Activated CD4-positive, alpha-beta memory T cell treated with anti-CD3 and anti-CD28 coated beads, Interleukin-2, amount 10 ng/mL, durations not matched to agents 7 days and 5 days (primary cell): Measurements from ENCODE around the gene KIRREL3. TPM values are rescaled to one million over a fixed set of nuclear protein-coding genes. Genes with fewer than 3 reads are reported as not detected.
"Not testable (repeated sequence)": the region's sequence is repeated elsewhere in the genome, so short reads cannot be mapped to it uniquely, and the experiment has no call there.

Experiments used
- CTCF ChIA-PET: fragments of 350-600 bp; sonication (Branson Sonifier 250); formaldehyde crosslinking; loops from one replicate; lab custom pipeline; 2021; ENCODE audit warnings: antibody characterized with exemption, inconsistent platforms; lab: Charles Lee
- POLR2A ChIA-PET: fragments of 350-600 bp; sonication (Branson Sonifier 250); formaldehyde crosslinking; loops from one replicate; lab custom pipeline; 2021; ENCODE audit warnings: antibody characterized with exemption; lab: Charles Lee
- DNase-seq: peaks from one replicate; pipeline ENCODE4 v3.0.0-alpha.2; 2020
- H3K27ac Mint-ChIP-seq: one replicate; pipeline ENCODE4 v1.8.0; 2021; ENCODE audit warnings: mild to moderate bottlenecking, mixed read lengths
- H3K27me3 Mint-ChIP-seq: one replicate; pipeline ENCODE4 v1.8.0; 2021; ENCODE audit warnings: mixed read lengths
- H3K36me3 Mint-ChIP-seq: one replicate; pipeline ENCODE4 v1.8.0; 2021; ENCODE audit warnings: low read depth, mixed read lengths
- H3K4me1 Mint-ChIP-seq: one replicate; pipeline ENCODE4 v1.8.0; 2021; ENCODE audit warnings: mixed read lengths
- H3K4me3 Mint-ChIP-seq: one replicate; pipeline ENCODE4 v1.8.0; 2021; ENCODE audit warnings: mild to moderate bottlenecking, mixed read lengths
- H3K9me3 Mint-ChIP-seq: one replicate; pipeline ENCODE4 v1.8.0; 2021; ENCODE audit warnings: mixed read lengths
- total RNA-seq, 2 experiments: library from RNA; stranded (reverse); gene quantifications; one replicate each; pipeline ENCODE4 v1.2.3, GENCODE V29; 2021

The KIRREL3 gene
- total RNA-seq, 2 experiments from 2014 or later: not detected

DNA sequence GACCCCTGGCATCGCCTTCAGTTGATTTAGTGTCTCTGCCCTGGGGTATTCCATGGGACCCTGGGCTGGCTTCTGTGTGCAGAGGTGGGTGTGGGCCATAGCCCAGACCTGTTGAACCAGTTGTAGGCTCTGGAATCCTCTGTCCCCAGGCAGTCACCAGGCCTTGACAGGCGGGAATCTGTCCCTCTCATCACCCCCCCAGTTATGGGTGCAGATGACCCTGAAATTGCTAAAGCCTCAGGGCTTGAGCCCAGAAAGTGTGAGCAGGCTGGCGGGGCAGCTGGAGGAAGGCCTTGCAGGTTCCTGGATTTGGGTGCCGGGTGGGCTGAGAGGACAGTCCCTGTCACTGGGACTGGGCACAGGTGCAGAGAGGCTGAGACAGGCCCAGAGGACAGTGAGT, 617.9 kb downstream of the KIRREL3 start:
- H3K4me1 Mint-ChIP-seq, DNase-seq, CTCF ChIA-PET, POLR2A ChIA-PET, H3K4me3 Mint-ChIP-seq, H3K36me3 Mint-ChIP-seq, H3K9me3 Mint-ChIP-seq, H3K27me3 Mint-ChIP-seq, H3K27ac Mint-ChIP-seq: not testable (repeated sequence)

DNA sequence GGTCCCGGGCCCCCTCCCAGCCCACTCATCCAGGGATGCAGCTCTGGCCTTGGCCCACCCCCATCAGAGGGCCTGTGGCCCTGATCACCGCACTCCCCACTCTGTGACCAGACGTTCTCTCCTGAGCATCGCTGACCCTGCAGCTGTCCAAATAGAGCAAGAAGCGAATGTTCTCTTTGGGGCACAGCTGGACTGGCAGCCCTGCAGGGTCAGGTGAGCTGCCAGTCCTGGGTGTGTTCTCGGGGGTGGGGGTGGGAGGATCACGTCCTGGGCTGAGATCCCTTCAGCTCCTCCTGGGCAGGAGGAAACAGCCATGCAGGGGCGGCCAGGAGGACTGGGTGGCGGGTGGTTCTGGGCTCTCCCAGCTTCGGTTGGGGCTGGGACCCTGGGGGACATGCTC, 618.6 kb downstream of the KIRREL3 start:
- CTCF ChIA-PET, H3K4me1 Mint-ChIP-seq, POLR2A ChIA-PET, H3K27ac Mint-ChIP-seq, H3K9me3 Mint-ChIP-seq, H3K27me3 Mint-ChIP-seq, DNase-seq, H3K36me3 Mint-ChIP-seq, H3K4me3 Mint-ChIP-seq: not testable (repeated sequence)

DNA sequence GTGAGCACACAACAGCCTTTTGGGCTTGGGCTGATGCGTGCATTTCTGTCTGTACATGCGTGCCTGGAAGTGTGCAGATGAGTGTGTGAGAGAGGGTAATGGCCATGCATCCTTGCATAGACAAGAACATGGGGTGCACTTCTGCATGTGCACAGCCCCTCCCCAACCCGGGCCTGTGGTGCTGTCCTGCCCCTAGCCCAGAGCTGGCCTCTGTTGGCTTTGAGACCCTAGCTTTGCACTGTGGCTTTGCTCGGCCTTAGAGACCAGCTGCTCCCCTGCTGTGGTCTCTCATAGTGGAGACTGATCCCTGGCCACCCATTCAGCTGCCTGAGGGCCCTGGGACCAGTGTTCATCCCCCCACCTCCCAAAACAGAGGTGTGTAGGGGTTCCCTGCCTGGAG, 619.7 kb downstream of the KIRREL3 start:
- no peaks in the 10 kb centered on the region for H3K27me3 Mint-ChIP-seq
- no peaks in the 10 kb centered on the region for H3K9me3 Mint-ChIP-seq
- no peaks in the 10 kb centered on the region for H3K36me3 Mint-ChIP-seq
- ChIA-PET CTCF (no interaction called here), POLR2A (interaction anchor here (0.7 kb wide), 1 partner anchor 25 kb away, joined by 3 read pairs; no protein-coding TSS in a partner anchor)
- no peak overlapping the region for H3K4me3 Mint-ChIP-seq
- H3K4me1 Mint-ChIP-seq: no peaks in the 10 kb centered on the region
- H3K27ac Mint-ChIP-seq: no peak overlapping the region
- no peak for DNase-seq

DNA sequence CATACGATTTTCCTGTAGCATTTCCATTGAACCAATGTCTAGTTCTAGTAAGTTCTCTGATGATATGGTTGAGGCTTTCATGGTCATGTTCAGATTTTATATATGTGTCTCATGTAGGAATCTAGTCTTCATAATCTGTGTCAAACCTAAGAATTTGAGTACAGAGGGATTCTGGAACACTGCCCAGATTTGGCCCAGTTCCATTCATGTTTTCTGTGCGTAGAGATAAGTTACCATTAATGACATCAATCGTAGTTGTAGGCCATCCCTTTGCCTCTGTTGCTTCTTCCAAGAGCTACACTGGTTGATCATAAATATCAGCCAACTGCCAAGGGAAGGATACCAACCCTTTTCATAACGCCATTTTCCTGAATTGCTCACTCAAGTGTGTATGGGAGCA, 621.8 kb downstream of the KIRREL3 start:
- H3K9me3 Mint-ChIP-seq: no peaks in the 10 kb centered on the region
- POLR2A ChIA-PET: no interaction called here
- no peaks in the 10 kb centered on the region for H3K27me3 Mint-ChIP-seq
- CTCF ChIA-PET: no interaction called here
- no peaks in the 10 kb centered on the region for H3K36me3 Mint-ChIP-seq
- no peaks in the 10 kb centered on the region for H3K4me1 Mint-ChIP-seq
- DNase-seq: no peak
- H3K27ac Mint-ChIP-seq: no peak overlapping the region
- no peak overlapping the region for H3K4me3 Mint-ChIP-seq

DNA sequence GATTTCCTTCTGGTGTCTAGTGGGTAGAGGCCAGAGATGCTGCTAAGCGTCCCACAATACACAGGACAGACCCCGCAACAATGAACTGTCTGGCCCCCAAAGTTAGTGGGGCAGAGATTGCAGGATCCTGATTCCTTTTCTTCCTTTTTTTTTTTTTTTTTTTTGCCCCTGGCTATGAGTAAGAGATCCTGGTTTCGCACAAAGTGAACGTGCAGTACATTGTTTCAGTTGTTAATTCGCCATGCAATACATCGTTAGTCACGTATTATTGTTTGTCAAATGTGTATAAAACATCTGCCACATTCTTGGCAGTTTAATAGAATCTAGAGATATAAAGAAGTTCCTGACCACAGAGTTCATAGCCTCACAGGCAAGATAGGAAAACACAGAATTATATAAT, 624.8 kb downstream of the KIRREL3 start:
- ChIA-PET POLR2A (no interaction called here), CTCF (no interaction called here)
- Mint-ChIP-seq H3K4me3 (no peak overlapping the region), H3K27ac (no peak overlapping the region), H3K4me1 (no peaks in the 10 kb centered on the region), H3K9me3 (no peaks in the 10 kb centered on the region), H3K36me3 (no peaks in the 10 kb centered on the region), H3K27me3 (no peaks in the 10 kb centered on the region)
- no peak for DNase-seq

DNA sequence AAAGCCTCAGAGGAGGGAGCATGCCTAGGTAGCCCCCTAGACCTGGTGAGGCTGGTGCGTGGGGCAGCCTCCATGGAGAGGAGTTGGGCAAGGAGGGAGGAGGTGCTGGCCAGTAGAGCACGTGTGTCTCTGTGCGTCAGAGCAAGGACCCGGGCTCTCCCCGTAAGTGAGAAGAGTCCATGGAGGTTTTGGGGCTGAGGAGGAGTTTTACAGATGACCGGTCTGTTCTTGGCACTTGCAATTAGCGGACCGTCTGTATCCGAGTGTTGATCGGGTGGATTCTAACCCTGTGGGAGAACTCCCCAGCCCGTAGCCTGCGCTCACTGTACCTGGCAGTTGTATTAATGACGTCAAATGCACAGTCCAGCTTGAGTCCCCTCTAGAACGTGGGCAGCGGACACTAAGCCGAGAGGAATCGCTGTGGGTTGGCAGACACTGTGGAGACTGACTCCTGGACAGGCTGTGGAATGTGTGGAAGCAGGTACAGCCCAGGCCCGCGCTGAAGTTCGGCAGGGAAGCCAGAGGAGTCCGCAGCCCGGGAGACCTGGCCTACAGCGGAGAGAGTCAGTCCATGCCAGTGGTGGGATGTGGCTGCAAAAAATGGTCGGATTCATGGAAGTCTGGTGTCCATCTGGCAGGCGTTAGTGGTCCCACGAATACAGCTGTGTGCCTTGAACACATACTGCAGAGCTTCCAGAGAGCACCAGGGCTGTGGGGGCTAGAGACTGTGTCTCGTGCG, 625.8 kb downstream of the KIRREL3 start:
- CTCF ChIA-PET, H3K4me3 Mint-ChIP-seq, H3K36me3 Mint-ChIP-seq, H3K4me1 Mint-ChIP-seq, H3K27ac Mint-ChIP-seq, DNase-seq, H3K27me3 Mint-ChIP-seq, H3K9me3 Mint-ChIP-seq, POLR2A ChIA-PET: not testable (repeated sequence)

DNA sequence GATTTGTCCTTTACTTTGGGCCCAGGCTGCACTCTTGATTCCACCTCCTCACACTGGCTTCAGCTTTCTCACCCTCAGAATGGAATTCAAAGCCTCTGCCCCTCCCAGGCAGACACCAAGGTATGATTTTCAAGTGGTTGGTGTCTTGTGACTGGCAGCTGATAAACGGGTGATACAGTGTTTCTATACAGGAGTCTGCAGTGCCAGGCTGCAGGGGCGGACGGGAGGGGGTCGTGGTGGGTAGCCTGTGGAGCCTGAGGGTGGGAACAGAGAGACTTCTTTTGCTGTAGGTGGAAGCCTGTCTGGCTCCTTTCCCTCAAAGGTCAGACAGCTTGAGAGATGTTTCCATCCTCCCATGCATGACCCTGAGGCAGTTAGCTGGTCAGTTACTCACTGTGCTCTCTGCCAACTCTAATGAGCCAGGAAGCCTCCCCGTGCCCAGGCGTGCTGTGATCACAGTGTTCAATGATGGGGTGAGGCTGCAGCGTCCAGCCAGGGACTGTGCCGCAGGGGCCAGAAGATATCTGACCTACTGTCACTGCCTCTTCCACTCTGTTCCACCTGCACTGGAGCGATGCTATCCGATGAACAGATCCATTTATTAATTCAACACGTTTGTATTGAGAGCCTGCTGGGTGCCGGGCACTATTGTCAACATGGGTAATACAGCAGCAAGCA, 627.0 kb downstream of the KIRREL3 start:
- H3K4me1 Mint-ChIP-seq, CTCF ChIA-PET, POLR2A ChIA-PET, H3K9me3 Mint-ChIP-seq, H3K27me3 Mint-ChIP-seq, H3K27ac Mint-ChIP-seq, H3K4me3 Mint-ChIP-seq, DNase-seq, H3K36me3 Mint-ChIP-seq: not testable (repeated sequence)
